HL-60/S4 (cell line): ENCODE data around the gene NUP50.

Source experiments
- in situ Hi-C: fragments of 300-500 bp; cut with MboI; formaldehyde crosslinking; loops from 2 replicates; pipeline ENCODE4 v1.14.3; 2022; ENCODE audit warnings: low sequenced_read_pairs

The NUP50 gene

GRCh38 chr22:45208696-45208992 lies 44.9 kb downstream of the NUP50 start:
- in situ Hi-C loops = no loop called here

DNA sequence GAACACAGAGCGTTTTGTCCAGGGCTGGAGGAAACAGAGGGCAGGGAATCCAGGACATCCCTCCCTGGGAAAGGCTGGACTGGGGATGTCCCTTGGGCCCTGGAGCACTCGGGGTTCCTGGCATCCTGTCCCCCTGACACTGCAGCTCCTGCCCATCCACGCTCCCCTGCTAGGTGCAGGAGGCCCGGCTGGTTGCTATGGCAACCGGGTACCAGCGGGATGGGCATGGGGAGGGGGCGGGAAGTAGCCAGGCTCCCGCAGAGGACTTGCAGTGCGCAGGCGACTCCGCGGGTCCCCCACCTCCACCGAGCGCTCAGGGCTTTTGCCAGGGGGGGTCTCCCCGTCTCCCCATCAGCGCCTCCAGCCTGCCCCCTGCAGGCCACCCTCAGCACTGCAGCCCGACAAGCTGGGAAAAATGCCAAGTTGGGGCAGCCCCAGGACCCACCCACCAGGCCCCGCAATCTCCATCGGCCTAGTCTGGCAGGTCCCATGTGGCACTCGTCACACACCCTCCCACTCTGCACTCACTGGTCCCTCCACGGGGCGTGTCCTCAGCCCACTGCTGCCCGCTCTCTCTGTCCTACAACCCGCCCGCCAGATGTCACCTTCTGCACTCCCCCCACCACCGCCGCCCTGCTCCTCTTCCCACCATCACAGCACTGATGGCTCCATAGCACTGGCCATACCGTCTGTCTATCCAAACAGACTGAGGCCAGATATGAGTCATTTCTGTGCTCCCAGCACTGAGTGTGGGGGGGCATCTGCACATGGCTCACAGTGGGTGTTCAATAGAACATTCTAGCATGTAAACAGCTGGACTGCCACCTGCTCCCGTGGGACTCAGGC lies 45.5 kb downstream of the NUP50 start:
- in situ Hi-C loops = no loop called here

DNA sequence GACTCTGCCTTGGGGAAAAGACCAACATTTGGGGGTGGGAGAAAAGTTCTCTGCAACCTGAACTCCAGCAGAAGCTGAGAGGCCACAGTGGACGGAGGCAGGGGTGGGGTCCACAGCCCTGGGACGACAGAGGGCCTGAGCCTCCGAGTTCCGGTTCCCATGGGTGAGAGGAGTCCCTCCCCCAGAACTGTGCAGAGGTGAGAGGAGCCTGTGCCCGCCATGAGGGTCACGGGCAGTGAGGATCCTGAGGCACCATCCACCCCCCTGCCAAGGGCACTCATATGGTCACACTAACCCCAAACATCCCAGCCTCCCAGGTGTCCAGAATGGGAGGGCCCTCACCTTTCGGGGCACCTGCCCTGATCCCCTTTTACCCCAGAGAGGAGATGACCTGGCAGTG lies 46.4 kb downstream of the NUP50 start:
- in situ Hi-C loops = no loop called here

GRCh38 chr22:45210577-45210976 lies 46.9 kb downstream of the NUP50 start:
- in situ Hi-C loops = no loop called here

GRCh38 chr22:45210991-45211390 lies 47.3 kb downstream of the NUP50 start:
- in situ Hi-C loops = no loop called here

DNA sequence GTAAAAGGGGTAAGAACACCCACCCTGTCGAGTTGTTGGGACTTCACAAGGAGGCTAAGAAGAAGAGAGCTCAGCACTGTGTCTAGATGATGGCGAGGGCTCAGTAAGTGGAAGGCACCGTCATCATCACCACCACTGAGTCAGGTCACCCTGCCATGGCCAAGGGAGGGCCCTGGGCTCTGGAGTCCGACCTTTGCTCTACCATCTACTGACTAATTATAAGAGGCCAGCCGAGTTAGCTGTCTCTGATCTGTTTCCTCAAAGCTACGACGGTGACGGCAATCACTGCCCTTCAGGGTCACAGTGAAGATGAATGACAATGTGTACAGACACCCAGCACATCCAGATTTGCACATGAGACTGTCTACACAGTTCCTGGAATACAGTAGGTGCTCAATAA lies 47.7 kb downstream of the NUP50 start:
- in situ Hi-C loops = no loop called here

- in situ Hi-C loops = no loop called here
Observed at GRCh38 chr22:45211848-45212247, 48.1 kb downstream of the NUP50 start.

DNA sequence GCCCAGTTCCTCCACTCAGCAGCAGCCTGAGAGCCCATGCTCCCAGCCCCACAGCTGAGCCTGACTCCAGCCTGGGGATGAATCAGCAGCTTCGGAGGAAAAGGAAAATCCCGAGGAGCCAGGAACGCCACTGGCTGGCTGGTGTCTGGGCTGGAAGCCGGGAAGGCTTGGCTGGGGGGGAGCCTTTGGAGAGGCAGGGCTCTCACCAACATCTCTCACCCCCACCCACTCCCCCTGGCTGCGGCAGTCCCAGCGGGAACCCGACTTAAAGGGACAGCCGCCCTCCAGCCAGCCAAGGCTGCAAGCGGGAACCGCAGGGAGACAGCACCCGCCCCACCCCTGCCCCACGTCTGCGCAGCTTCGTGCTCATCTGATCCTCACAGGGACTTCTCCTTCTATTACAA lies 48.6 kb downstream of the NUP50 start:
- in situ Hi-C loops = no loop called here

- in situ Hi-C loops = no loop called here
Observed at GRCh38 chr22:45212992-45213751, 49.4 kb downstream of the NUP50 start.

DNA sequence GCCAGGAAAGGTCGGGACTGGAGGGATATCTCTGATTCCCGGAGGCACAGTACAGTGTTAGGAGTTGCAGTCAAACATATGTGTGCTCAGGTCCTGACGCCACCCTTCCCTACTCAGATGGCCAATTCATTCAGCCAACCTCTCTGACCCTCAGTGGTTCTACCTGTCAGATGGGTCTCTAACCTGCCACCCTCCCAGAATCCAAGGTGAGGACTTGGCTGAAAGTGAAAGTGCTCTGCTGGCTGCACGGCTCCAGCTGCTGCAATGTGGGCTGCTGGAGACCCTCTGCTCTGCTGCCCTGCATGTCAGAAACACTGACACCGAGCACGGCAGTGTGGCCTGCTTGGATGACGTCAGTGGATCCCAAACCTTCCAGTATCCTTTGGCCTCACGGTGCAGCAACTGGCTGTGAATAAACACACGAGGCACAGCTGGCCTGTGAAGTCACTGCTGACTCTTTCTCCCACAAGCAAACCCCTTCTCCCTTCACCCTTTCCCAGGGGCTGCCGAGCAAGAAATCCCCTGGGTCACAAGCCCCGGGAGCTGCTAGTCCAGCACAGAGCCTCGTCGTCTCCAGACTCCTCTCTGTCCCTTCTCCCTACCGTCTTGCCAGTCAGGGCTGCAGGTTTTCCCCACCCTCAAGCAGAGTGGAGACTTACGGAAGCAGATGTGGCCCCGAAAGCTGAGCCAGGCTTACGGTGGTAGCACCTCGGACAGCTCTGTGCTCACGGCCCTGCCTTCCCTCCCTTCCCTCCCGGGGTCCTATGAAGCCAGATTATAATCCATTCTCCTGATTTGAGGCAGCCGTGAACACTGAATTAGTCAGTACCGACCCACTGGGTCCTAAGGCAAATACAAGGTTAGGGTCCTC lies 52.6 kb downstream of the NUP50 start:
- in situ Hi-C loops = no loop called here

GRCh38 chr22:45217345-45217744 lies 53.6 kb downstream of the NUP50 start:
- in situ Hi-C loops = no loop called here

GRCh38 chr22:45217806-45218205 lies 54.1 kb downstream of the NUP50 start:
- in situ Hi-C loops = no loop called here

- in situ Hi-C loops = no loop called here
Observed at GRCh38 chr22:45218976-45219375, 55.3 kb downstream of the NUP50 start.

DNA sequence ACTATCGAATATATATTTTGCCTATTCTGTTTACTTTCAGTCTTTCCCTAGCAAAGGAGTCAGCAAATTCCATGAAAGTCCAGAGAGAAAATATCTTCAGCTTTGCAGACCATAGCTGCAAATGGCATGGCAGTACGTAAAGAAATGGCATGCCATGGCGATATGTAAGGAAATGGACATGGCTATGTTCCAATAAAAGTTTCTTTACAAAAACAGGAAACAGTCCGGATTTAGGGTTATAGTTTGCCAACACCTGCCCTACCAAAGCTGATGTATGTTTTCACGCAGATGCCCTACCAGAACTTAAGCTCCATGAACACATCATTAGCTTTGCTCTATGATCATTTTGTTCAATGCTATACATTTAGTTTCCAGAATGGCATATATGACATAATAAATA lies 57.5 kb downstream of the NUP50 start:
- in situ Hi-C loops = no loop called here

DNA sequence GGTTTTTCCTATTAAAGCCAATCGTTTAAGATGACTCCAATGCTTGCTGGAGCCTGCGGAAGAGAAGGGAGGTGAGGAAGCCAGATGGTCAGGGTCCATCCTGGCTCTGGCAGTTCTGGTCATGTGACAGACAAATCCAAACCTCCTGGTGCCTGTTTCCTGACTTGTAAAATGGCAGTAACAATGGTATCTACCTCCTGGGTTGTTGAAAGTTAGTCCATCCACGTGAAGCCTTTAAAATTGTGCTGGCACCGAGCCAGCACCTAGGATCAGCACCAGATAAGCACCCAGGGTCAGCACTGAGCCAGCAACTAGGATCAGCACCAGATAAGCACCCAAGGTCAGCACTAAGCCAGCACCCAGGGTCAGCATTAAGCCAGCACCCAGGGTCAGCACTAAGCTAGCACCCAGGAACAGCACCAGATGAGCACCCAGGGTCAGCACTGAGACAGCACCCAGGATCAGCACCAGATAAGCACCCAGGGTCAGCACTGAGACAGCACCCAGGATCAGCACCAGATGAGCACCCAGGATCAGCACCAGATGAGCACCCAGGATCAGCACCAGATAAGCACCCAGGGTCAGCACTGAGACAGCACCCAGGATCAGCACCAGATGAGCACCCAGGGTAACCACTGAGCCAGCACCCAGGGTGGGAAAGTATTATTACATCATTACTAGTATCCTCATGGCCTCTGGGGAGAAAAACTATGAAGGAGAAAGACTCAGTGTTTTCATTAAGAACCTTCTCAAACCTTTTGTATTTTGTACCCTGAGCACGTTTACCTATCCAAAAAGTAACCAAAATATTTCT lies 59.8 kb downstream of the NUP50 start:
- in situ Hi-C loops = no loop called here

DNA sequence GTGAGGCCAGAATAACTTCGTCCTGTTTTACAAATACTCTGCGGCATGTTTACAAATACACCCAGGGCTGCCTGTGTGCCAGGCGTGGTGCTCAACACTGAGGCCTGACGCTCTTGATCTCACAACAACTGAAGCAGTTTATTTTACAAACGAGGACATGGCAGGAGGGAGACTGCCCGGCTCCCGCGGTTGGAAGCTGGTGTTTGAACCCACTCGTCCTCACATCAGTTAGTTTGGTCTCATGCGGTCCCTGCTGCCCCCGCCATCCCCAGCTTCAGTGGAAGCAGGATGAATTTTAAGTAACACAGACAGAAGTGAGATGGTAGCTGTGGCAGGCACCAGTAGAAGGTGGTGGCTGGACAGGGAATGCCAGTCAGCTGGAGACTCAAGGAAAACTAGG lies 60.6 kb downstream of the NUP50 start:
- in situ Hi-C loops = no loop called here

DNA sequence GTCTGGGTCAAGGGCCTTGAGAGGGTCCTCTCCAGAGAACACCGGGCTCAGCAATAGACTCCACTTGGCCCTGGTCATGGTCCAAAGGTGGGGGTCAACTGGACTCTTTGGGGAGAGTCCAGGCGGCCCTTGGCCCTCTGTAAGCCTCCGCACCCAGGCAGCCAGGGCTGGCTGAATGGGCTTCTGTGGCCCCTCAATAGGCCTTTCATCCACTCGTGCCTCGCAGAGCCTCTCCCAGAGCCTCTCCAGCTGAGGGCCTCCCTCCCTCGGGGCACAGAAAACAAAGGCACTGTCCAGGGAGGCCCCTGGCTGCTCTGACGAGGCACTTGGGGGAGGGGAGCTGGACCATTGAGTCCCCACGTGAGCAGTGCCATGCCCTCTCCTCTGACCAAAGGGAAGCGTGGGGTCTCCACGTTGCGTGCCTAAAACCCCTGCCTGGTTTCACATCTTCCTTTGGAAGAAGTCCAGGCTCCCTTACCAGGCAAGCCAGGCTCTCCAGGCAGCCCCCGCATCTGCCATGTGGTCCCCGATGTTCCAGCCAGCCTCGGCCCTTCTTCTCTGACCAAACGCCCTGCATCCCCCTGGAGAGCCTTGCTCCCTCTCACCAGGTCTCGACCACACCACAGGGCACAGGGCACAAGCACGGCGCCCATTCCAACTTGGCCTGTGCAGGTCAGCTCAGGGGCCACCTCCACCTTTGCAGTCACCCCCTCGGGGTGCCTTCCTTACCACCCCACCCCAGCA lies 61.4 kb downstream of the NUP50 start:
- in situ Hi-C loops = no loop called here

GRCh38 chr22:45225732-45226502 lies 62.2 kb downstream of the NUP50 start:
- in situ Hi-C loops = no loop called here

DNA sequence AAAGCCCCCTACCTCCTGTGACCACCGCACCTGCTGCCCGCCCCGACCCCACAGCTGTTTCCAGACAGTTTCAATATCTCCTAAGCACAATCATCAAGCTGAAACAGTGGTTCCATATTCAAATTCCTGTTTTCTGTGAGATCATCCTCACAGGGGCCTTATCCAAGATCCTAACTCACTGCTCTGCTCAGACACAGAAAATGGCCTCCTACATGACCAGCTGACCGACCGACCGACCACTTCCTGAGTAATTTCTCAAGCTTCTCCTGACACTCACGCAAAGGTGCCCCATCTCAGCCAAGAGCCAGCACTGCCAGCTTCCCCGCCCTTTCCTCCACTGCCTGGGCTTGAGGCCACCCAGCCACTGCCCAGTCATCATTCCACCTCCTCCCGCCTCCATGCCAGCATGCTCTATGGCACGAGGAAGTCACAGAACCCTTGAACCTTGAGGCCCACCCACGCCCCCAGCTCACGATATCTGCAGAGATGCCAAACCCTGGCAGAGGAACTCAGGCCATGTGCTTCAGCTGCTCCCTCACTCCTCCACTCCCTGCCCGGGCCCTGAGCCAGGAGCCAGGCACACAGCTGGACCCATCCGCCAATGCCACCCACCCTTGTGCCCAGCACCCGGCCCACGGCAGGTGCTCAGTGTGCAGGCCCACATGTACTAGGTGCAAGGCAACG lies 62.9 kb downstream of the NUP50 start:
- in situ Hi-C loops = no loop called here
